Urothelium cell line (cell line): ENCODE data around the gene MT1H.
"Not testable (repeated sequence)": the region's sequence is repeated elsewhere in the genome, so short reads cannot be mapped to it uniquely, and the experiment has no call there.

ENCODE experiments used
- DNase-seq: peaks from one replicate; pipeline ENCODE4 v3.0.0; 2011; ENCODE audit warnings: low spot score, mixed read lengths
- FAIRE-seq: peaks from 2 replicates; lab custom pipeline; 2011; peaks lifted over from hg19 to GRCh38; lab: Jason Lieb, UNC

The MT1H gene

GRCh38 chr16:56669005-56669839, at the start of gene MT1H:
TSS of gene MT1H (plus strand) at chr16:56669814. CDS start at chr16:56669885, 71 bp downstream.
- no peak for DNase-seq

GRCh38 chr16:56620339-56620897, 49.2 kb upstream of the MT1H start:
- FAIRE-seq = no peak
- DNase-seq = no peak

More at GRCh38 chr16:56669005-56669839, at the start of gene MT1H:
- FAIRE-seq = no peak

- FAIRE-seq = not testable (repeated sequence)
Measured at GRCh38 chr16:56621665-56622445, 47.8 kb upstream of the MT1H start.

GRCh38 chr16:56623184-56623583, 46.4 kb upstream of the MT1H start:
- not testable (repeated sequence) for DNase-seq, FAIRE-seq

More at GRCh38 chr16:56621665-56622445, 47.8 kb upstream of the MT1H start:
- DNase-seq = not testable (repeated sequence)

- DNase-seq (no peak), FAIRE-seq (no peak)
Measured at GRCh38 chr16:56623637-56624036, 46.0 kb upstream of the MT1H start.

- FAIRE-seq = peak; percentile 5
Measured at GRCh38 chr16:56625140-56625942, 44.3 kb upstream of the MT1H start, which contains the start of gene MT1E. TSS of gene MT1E (plus strand) at chr16:56625781. CDS start at chr16:56625852, 71 bp downstream.

GRCh38 chr16:56625943-56626654, 43.5 kb upstream of the MT1H start:
- no peak for DNase-seq
- no peak for FAIRE-seq

More at GRCh38 chr16:56625140-56625942, 44.3 kb upstream of the MT1H start, which contains the start of gene MT1E:
- peak; percentile 91 for DNase-seq

GRCh38 chr16:56626685-56627084, 42.9 kb upstream of the MT1H start:
- FAIRE-seq (no peak), DNase-seq (no peak)

- no peak for FAIRE-seq
Measured at GRCh38 chr16:56628486-56629350, 40.9 kb upstream of the MT1H start.

GRCh38 chr16:56629531-56629930, 40.1 kb upstream of the MT1H start:
- FAIRE-seq = no peak
- DNase-seq = no peak

More at GRCh38 chr16:56628486-56629350, 40.9 kb upstream of the MT1H start:
- no peak for DNase-seq

GRCh38 chr16:56630134-56630533, 39.5 kb upstream of the MT1H start:
- FAIRE-seq = no peak
- DNase-seq = no peak

GRCh38 chr16:56631197-56631596, 38.4 kb upstream of the MT1H start:
- DNase-seq (no peak), FAIRE-seq (no peak)

GRCh38 chr16:56631832-56632155, 37.8 kb upstream of the MT1H start:
- no peak for FAIRE-seq
- no peak for DNase-seq

GRCh38 chr16:56632156-56632847, 37.3 kb upstream of the MT1H start, which contains the start of gene MT1M:
TSS of gene MT1M (plus strand) at chr16:56632659. CDS start at chr16:56632732, 73 bp downstream.
- no peak for FAIRE-seq
- no peak for DNase-seq

- DNase-seq (no peak), FAIRE-seq (no peak)
Measured at GRCh38 chr16:56632848-56633365, 36.7 kb upstream of the MT1H start.

- FAIRE-seq (no peak), DNase-seq (no peak)
Measured at GRCh38 chr16:56633535-56633934, 36.1 kb upstream of the MT1H start.

- DNase-seq = no peak
- no peak for FAIRE-seq
Measured at GRCh38 chr16:56634715-56635440, 34.7 kb upstream of the MT1H start.
